HCT116 (cell line): Measurements from ENCODE around the gene PLA2G2F.

Experiments used
- CBX3 ChIP-seq: IDR thresholded peaks from 2 replicates; pipeline ENCODE4 v1.6.1; 2012; ENCODE audit warnings: low read depth
- CTCF ChIP-seq, 3 experiments: fragments of 200-600 bp in 1 of 3; sonication (generic) in 1 of 3; IDR thresholded peaks in 2 of 3; conservative IDR thresholded peaks in 1 of 3; 2 replicates each; pipeline ENCODE4 v1.5.1; 2012 to 2017; ENCODE audit warnings: low read depth in 2 of 3, low read length in 2 of 3, antibody characterized with exemption in 1 of 3, borderline replicate concordance in 1 of 3, control low read depth in 1 of 3, mild to moderate bottlenecking in 1 of 3, mixed read lengths in 1 of 3, mixed run types in 1 of 3, moderate library complexity in 1 of 3; ENCODE audit not compliant: insufficient read depth in 1 of 3
- POLR2AphosphoS5 ChIP-seq: IDR thresholded peaks from 2 replicates; pipeline ENCODE4 v1.6.1; 2011; ENCODE audit warnings: mild to moderate bottlenecking, low read depth, low read length, moderate library complexity
- RAD21 ChIP-seq: IDR thresholded peaks from 2 replicates; pipeline ENCODE4 v1.6.1; 2012; ENCODE audit warnings: low read depth, mild to moderate bottlenecking
- REST ChIP-seq: IDR thresholded peaks from 2 replicates; pipeline ENCODE4 v1.6.1; 2012; ENCODE audit warnings: low read depth
- YY1 ChIP-seq: IDR thresholded peaks from 2 replicates; pipeline ENCODE4 v1.6.1; 2011; ENCODE audit warnings: low read length, low read depth, moderate library complexity, mild to moderate bottlenecking; ENCODE audit not compliant: insufficient replicate concordance; ENCODE audit errors: extremely low read depth

GRCh38 chr1:20153000-20153418 is 13.9 kb downstream of the PLA2G2F start:
- TF ChIP-seq RAD21 = no peak
- no peak for TF ChIP-seq CTCF (IDR thresholded peaks at IDR 0.05 in 2 of 3, conservative IDR thresholded peaks at IDR 0.05 in 1 of 3; ENCODE audit: borderline replicate concordance in 1 of 3, insufficient read depth in 1 of 3, low read depth in 2 of 3, low read length in 2 of 3)
- no peak for TF ChIP-seq REST
- TF ChIP-seq CBX3 = no peak
- TF ChIP-seq YY1 = no peak
- TF ChIP-seq POLR2AphosphoS5 = no peak
